Psoas muscle (tissue), 8 donors: ENCODE measurements around the gene PCBP3. TPM values are rescaled to one million over a fixed set of nuclear protein-coding genes. Genes with fewer than 3 reads are reported as not detected.

Source experiments
- ATAC-seq, 4 donors: fragments of 200-7000 bp; cut with Tn5 transposase; one replicate each; pipeline ENCODE4 v1.9.1; 2020; ENCODE audit warnings: moderate library complexity in 3 of 4, mild to moderate bottlenecking in 2 of 4
- DNase-seq, 2 donors: peaks; one replicate each; pipeline ENCODE4 v3.0.0-alpha.2; 2020
- H3K27ac ChIP-seq: fragments of 200-600 bp; one replicate; pipeline ENCODE4 v1.8.0; 2022
- H3K27me3 ChIP-seq, 3 donors: fragments of 200-600 bp in 1 of 3; one replicate each; pipeline versions ENCODE4 v1.6.1 to v1.8.0; 2013 to 2022; ENCODE audit warnings: low read length in 2 of 3, mild to moderate bottlenecking in 2 of 3, moderate library complexity in 1 of 3; ENCODE audit not compliant: insufficient read depth in 3 of 3
- H3K36me3 ChIP-seq, 2 donors: fragments of 200-600 bp in 1 of 2; one replicate each; pipeline versions ENCODE4 v1.6.1 to v1.8.0; 2013 to 2022; ENCODE audit warnings: low read depth in 1 of 2, mild to moderate bottlenecking in 1 of 2, moderate library complexity in 1 of 2; ENCODE audit not compliant: insufficient read depth in 1 of 2
- H3K4me1 ChIP-seq: fragments of 200-600 bp; one replicate; pipeline ENCODE4 v1.8.0; 2022
- H3K4me3 ChIP-seq: fragments of 200-600 bp; one replicate; pipeline ENCODE4 v1.8.0; 2022; ENCODE audit warnings: mild to moderate bottlenecking
- H3K9me3 ChIP-seq: fragments of 200-600 bp; one replicate; pipeline ENCODE4 v1.8.0; 2022
- CTCF ChIP-seq: fragments of 200-600 bp; IDR thresholded peaks from one replicate; pipeline ENCODE4 v1.8.0; 2022; ENCODE audit warnings: antibody characterized with exemption
- WGBS, 3 donors: extraction: QIAGEN DNeasy Blood & Tissue Kit; methylation state at CpG; one replicate each; pipeline versions ENCODE4 v1.1.6 to v1.1.7; 2013; 5-methylcytosine and 5-hydroxymethylcytosine counted together
- intact Hi-C, 2 donors: fragments of 100-400 bp; cut with DNase I; formaldehyde crosslinking; loops; one replicate each; pipeline versions ENCODE4 v1.11.0 to v1.14.2; 2022
- polyA plus RNA-seq, 3 donors: library from polyadenylated mRNA; stranded (reverse); fragments of 200-250 nt; gene quantifications; one replicate each; pipeline ENCODE4 v1.2.3, GENCODE V29; 2013
- total RNA-seq, 4 donors: library from RNA; stranded (reverse); fragmentation: NEBNext Ultra II Directional in 2 of 4; extraction: Animal tissue kit (Norgen Biotek cat#: 25700) in 2 of 4; gene quantifications; one replicate each; pipeline versions ENCODE4 v1.2.1 to v1.2.4, GENCODE V29; 2021 to 2023
- donor health status: healthy with polysubstance abuse.
- donor health status: DM: no; HTN: no; CAD: no; lungs with moderate emphysema.
- donor health status: Bipolar disorder and iron deficiency.
- donor health status: healthy.
- donor health status: DM: yes; HTN: yes; CAD: no.
- donor health status: DM: no; HTN: no; CAD: no.
- donor health status: DM: no; HTN: no; CAD: no.
- donor health status: DM: yes; HTN: yes; CAD: no.

Gene PCBP3
- total and polyA plus RNA-seq, 7 donors, result 0.10 to 0.91 (median 0.33) TPM; not detected in 1

GRCh38 chr21:45834821-45835293 is 191.3 kb downstream of the PCBP3 start:
- no peaks in the 10 kb centered on the region for H3K4me1 ChIP-seq
- 89 to 94% (median 92%) methylated on average over 24 of the region's 24 CpGs for WGBS, 3 donors
- intact Hi-C loops, result no loop called here

GRCh38 chr21:45835301-45836267 is 192.1 kb downstream of the PCBP3 start:
- WGBS, 3 donors, result 88 to 92% (median 89%) methylated on average over 20 to 21 of the region's 21 CpGs
- no peaks in the 10 kb centered on the region for H3K9me3 ChIP-seq
- no peaks in the 10 kb centered on the region for H3K4me1 ChIP-seq
- ATAC-seq (no peak), DNase-seq (no peak)
- intact Hi-C loops, result no loop called here
- H3K27ac ChIP-seq, result no peak overlapping the region
- H3K27me3 ChIP-seq, result peaks cover 0 to 16% (median 0%) of the 10 kb centered on the region in 3 donors
- no peak overlapping the region for H3K4me3 ChIP-seq
- H3K36me3 ChIP-seq, result no peaks in the 10 kb centered on the region
- no peak for TF ChIP-seq CTCF

More at GRCh38 chr21:45834821-45835293, 191.3 kb downstream of the PCBP3 start:
- TF ChIP-seq CTCF, result no peak
- H3K4me3 ChIP-seq, result no peak overlapping the region
- H3K27me3 ChIP-seq, result peaks cover 0 to 16% (median 5%) of the 10 kb centered on the region in 3 donors
- no peaks in the 10 kb centered on the region for H3K36me3 ChIP-seq
- DNase-seq (no peak), ATAC-seq (no peak)
- no peaks in the 10 kb centered on the region for H3K9me3 ChIP-seq
- no peak overlapping the region for H3K27ac ChIP-seq

- Histone ChIP-seq H3K4me1 (no peaks in the 10 kb centered on the region), H3K27me3 (peaks cover 0 to 10% (median 0%) of the 10 kb centered on the region in 3 donors), H3K9me3 (peaks cover 3% of the 10 kb centered on the region), H3K4me3 (no peak overlapping the region), H3K36me3 (no peaks in the 10 kb centered on the region), H3K27ac (no peak overlapping the region)
- WGBS, 3 donors, result 53 to 69% (median 55%) methylated on average over 13 of the region's 13 CpGs
- DNase-seq, result no peak
- no peak for TF ChIP-seq CTCF
- intact Hi-C loops, result no loop called here
- ATAC-seq, result no peak
Measured at GRCh38 chr21:45836268-45836655, 192.7 kb downstream of the PCBP3 start.

- no peak for TF ChIP-seq CTCF
- Histone ChIP-seq H3K9me3 (peaks cover 3% of the 10 kb centered on the region), H3K27me3 (peaks cover 0 to 10% (median 0%) of the 10 kb centered on the region in 3 donors), H3K4me1 (no peaks in the 10 kb centered on the region), H3K27ac (no peak overlapping the region), H3K4me3 (no peak overlapping the region), H3K36me3 (no peaks in the 10 kb centered on the region)
- DNase-seq, result no peak
- intact Hi-C loops, result no loop called here
- WGBS, 3 donors, result 83 to 88% (median 84%) methylated on average over 24 of the region's 24 CpGs
- ATAC-seq, result no peak
Measured at GRCh38 chr21:45836694-45837670, 193.5 kb downstream of the PCBP3 start.
